Measurements from ENCODE around the gene TTF2. TPM values are rescaled to one million over a fixed set of nuclear protein-coding genes. Genes with fewer than 3 reads are reported as not detected.
A peak's percentile ranks its signal among the peaks of the same experiment; 100 is the strongest.

The TTF2 gene
- total RNA-seq (2014; rRNA removed; shearing (Covaris generic); ENCODE audit: low replicate concordance): 21.1 and 26.5 TPM in 2 replicates

DNA sequence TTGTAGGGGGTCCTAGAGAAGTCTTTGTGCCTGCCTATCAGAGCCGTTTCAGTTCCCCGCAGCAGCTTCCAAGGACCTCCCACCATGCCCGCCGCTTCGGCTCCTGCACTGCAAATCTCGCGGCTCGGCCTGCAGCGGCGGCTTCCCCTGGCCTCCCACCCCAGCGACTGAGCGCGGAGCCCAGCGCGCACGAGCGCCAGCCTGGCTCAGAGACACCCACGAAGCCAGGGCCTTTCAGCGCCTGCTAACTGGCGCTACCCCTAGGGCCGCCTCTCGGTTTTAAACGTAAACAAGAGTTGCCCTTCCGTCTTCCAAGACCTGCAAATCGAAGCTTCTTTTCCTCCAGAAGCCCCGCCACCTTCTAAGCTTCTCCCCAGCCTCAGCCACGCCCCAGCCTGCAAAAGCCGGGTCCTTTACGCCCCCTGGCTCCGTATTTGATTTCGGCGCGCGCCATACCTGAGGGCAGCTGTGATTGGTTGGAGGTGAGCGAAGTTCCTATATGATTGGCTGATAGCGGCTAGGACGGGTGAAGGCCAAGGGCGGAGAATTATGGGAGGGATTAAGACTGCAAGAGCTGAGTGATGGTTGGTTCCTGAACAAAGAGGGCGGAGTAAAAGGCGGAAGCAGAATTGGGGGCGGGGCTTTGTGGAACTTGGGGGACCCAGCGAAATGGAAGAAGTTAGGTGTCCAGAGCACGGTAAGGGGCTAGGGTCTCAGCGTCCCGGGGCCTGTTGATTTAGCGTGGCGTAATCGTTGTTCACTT, at the start of gene TTF2:
Gene TTF2, plus strand, starts transcription at position 649 of the 763 bp plus-strand sequence. Its CDS starts 21 bp downstream, at position 670.
- H3K9me3 ChIP-seq: no peaks in the 10 kb centered on the region

DNA sequence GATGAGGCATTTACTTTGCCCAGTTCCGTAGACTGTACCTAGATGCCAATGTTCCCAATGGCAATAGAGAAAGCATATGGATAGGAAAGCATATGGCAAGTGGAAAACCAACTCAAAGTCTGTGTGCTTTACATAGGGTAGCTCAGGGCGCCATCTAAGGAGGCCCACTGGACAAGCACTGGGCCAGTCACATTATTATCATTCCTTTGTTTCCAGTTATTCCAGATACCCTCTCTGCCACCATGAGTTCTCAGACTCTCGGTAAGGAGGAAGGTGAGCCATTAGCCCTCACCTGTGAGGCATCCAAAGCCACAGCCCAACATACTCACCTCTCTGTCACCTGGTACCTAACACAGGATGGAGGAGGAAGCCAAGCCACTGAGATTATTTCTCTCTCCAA, 48.8 kb upstream of the TTF2 start:
- no peak for DNase-seq
- Histone ChIP-seq H3K9me3 (no peaks in the 10 kb centered on the region), H3K27me3 (no peaks in the 10 kb centered on the region), H3K36me3 (no peaks in the 10 kb centered on the region), H3K4me3 (no peak overlapping the region)

More for the DNA sequence above, at the start of gene TTF2:
- Histone ChIP-seq H3K27me3 (no peaks in the 10 kb centered on the region), H3K36me3 (peaks cover 24% of the 10 kb centered on the region), H3K4me3 (peak within 1 kb of the TSS; percentile 83)
- peak; percentile 98 for DNase-seq

- Histone ChIP-seq H3K9me3 (no peaks in the 10 kb centered on the region), H3K36me3 (no peaks in the 10 kb centered on the region), H3K27me3 (no peaks in the 10 kb centered on the region), H3K4me3 (no peak overlapping the region)
- no peak for DNase-seq
These were observed 46.7 kb upstream of the TTF2 start for GRCh38 chr1:117013309-117013858.

DNA sequence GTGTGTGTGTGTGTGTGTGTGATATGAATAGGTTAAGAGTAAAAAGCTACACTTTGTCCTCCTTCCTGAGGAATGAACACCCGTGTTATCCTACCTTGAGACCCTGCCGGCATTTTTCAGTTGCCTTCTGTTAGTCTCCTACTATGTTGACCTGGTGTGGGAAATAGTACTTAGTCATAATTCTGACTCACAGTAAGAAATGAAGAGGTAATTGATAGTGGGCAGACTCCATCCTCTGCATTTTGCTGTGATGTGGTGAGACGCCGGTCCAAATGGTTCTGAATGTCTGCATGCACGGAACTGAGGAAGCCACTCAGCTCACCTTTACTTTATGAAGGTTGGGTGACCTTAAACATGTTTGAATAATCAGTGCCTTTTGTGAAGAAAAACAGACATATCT, 45.9 kb upstream of the TTF2 start:
- H3K36me3 ChIP-seq: no peaks in the 10 kb centered on the region
- H3K9me3 ChIP-seq: no peaks in the 10 kb centered on the region
- no peak overlapping the region for H3K4me3 ChIP-seq
- H3K27me3 ChIP-seq: no peaks in the 10 kb centered on the region
- no peak for DNase-seq

- H3K4me3 ChIP-seq: no peak overlapping the region
- H3K9me3 ChIP-seq: no peaks in the 10 kb centered on the region
- no peaks in the 10 kb centered on the region for H3K36me3 ChIP-seq
- no peak for DNase-seq
- no peaks in the 10 kb centered on the region for H3K27me3 ChIP-seq
These were observed 44.4 kb upstream of the TTF2 start for GRCh38 chr1:117015724-117016123.

DNA sequence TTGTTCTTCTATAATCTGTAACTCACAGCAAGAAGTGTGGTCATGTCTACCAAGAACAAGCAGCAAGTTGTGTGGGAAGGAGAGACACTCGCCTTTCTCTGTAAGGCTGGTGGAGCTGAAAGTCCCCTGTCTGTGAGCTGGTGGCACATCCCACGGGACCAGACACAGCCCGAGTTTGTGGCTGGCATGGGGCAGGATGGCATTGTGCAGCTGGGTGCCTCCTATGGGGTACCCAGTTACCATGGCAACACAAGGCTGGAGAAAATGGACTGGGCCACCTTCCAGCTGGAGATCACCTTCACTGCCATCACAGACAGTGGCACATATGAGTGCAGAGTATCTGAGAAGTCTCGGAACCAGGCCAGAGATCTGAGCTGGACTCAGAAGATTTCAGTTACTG, 43.1 kb upstream of the TTF2 start:
- DNase-seq: no peak
- no peaks in the 10 kb centered on the region for H3K36me3 ChIP-seq
- H3K9me3 ChIP-seq: no peaks in the 10 kb centered on the region
- H3K4me3 ChIP-seq: no peak overlapping the region
- no peaks in the 10 kb centered on the region for H3K27me3 ChIP-seq

DNA sequence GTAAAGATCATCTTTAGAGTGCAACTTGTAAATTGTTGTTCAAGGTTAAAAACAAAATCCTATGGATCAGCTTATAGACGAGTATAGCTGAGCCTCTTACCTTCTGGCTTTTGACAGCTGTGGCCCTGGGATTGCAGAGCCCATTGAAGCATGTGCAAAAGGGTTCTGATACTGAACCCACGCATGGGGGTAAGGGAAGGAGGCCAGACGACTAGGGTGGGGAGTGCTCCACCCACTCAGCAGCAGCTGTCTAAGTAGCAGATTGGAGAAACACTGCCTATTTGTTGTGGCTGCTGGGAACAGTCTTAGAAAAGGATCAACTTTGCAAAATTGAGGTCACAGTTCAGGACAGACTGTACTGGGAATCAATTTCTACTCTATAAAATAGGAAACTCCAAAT, 42.5 kb upstream of the TTF2 start:
- Histone ChIP-seq H3K4me3 (no peak overlapping the region), H3K9me3 (no peaks in the 10 kb centered on the region), H3K36me3 (no peaks in the 10 kb centered on the region), H3K27me3 (no peaks in the 10 kb centered on the region)
- no peak for DNase-seq

GRCh38 chr1:117020526-117021156, 39.5 kb upstream of the TTF2 start:
- H3K9me3 ChIP-seq: no peaks in the 10 kb centered on the region
- no peak for DNase-seq
- no peak overlapping the region for H3K4me3 ChIP-seq
- H3K27me3 ChIP-seq: no peaks in the 10 kb centered on the region
- no peaks in the 10 kb centered on the region for H3K36me3 ChIP-seq

GRCh38 chr1:117022114-117022513, 38.0 kb upstream of the TTF2 start:
- H3K36me3 ChIP-seq: no peaks in the 10 kb centered on the region
- H3K27me3 ChIP-seq: no peaks in the 10 kb centered on the region
- no peak overlapping the region for H3K4me3 ChIP-seq
- no peak for DNase-seq
- H3K9me3 ChIP-seq: no peaks in the 10 kb centered on the region

GRCh38 chr1:117025568-117025967, 34.6 kb upstream of the TTF2 start:
- DNase-seq: no peak
- no peaks in the 10 kb centered on the region for H3K36me3 ChIP-seq
- no peaks in the 10 kb centered on the region for H3K9me3 ChIP-seq
- H3K27me3 ChIP-seq: no peaks in the 10 kb centered on the region
- H3K4me3 ChIP-seq: no peak overlapping the region

GRCh38 chr1:117026361-117026760, 33.8 kb upstream of the TTF2 start:
- no peak for DNase-seq

GRCh38 chr1:117029685-117030084, 30.4 kb upstream of the TTF2 start:
- DNase-seq: no peak
- Histone ChIP-seq H3K9me3 (no peaks in the 10 kb centered on the region), H3K4me3 (no peak overlapping the region), H3K27me3 (no peaks in the 10 kb centered on the region; the same call in 1 of the 2 replicates), H3K36me3 (no peaks in the 10 kb centered on the region)

More at GRCh38 chr1:117026361-117026760, 33.8 kb upstream of the TTF2 start:
- Histone ChIP-seq H3K36me3 (no peaks in the 10 kb centered on the region), H3K4me3 (no peak overlapping the region), H3K27me3 (no peaks in the 10 kb centered on the region), H3K9me3 (no peaks in the 10 kb centered on the region)

GRCh38 chr1:117030271-117030877, 29.8 kb upstream of the TTF2 start:
- DNase-seq: no peak
- Histone ChIP-seq H3K27me3 (no peaks in the 10 kb centered on the region; the same call in 1 of the 2 replicates), H3K9me3 (no peaks in the 10 kb centered on the region)

DNA sequence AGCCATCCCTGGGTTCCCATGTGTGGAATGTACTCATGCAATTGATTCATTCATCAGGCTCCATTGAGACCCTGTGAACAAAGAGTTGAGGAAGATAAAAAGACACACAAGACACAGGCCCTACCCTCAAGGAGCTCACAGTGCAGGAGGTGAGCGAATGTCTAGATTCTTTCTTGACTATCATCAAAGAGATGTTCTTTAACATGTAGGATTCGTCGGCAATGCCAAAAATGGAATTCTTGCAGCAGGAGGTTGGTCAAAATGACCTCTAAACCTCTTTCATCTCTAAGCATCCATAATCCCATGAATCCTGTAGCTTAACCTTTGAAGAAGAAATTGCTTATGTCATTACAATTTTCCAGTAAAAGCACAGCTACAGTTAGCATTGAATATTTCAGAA, 27.9 kb upstream of the TTF2 start:
- no peak overlapping the region for H3K4me3 ChIP-seq
- no peaks in the 10 kb centered on the region for H3K36me3 ChIP-seq
- H3K9me3 ChIP-seq: no peaks in the 10 kb centered on the region
- H3K27me3 ChIP-seq: no peaks in the 10 kb centered on the region; the same call in 1 of the 2 replicates
- DNase-seq: no peak

More at GRCh38 chr1:117030271-117030877, 29.8 kb upstream of the TTF2 start:
- Histone ChIP-seq H3K36me3 (no peaks in the 10 kb centered on the region), H3K4me3 (no peak overlapping the region)

DNA sequence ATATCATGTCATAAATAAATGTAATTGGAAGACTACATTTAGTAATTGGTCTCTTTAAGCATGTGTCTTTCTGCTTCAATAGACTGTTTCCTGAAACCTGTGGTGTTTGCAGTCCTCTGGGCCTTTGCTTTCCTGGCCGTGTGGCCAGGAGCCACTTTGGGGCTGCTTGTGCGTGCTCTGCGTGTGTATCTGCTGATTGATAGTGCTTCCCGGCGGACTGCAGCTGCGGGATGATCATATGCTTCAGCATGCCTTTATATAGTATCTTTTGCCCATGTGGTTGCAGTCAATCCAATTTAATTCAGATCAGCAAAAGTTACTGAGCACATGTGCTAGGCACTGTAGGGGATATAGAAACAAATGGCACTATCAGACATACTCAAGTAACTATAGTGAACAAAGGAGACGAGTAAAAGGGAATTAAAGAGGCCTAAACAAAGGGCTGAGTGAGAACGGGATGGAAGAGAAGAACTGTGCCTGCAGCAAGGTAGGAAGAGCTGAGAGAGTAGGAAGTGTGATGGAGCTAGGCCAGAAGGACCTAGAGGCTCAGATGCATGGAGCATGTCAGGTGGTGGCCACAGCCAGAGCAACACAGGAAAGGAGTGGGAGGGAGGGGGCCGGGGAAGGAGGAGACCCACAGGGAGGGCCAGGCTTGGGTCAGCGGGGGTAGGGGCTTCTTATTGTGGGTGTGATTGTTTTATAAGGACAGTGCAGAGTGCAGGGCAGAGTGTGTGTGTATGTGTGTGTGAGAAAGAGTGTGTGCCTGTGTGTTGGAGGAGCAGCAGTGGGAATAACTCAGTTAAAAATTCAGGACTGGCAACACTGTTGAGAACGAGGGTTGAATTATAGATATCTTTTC, 27.2 kb upstream of the TTF2 start:
- no peaks in the 10 kb centered on the region for H3K9me3 ChIP-seq
- H3K4me3 ChIP-seq: no peak overlapping the region
- no peaks in the 10 kb centered on the region for H3K36me3 ChIP-seq
- DNase-seq: no peak
- no peaks in the 10 kb centered on the region; the same call in 1 of the 2 replicates for H3K27me3 ChIP-seq

- Histone ChIP-seq H3K36me3 (no peaks in the 10 kb centered on the region), H3K27me3 (no peaks in the 10 kb centered on the region; the same call in 1 of the 2 replicates), H3K4me3 (no peak overlapping the region), H3K9me3 (no peaks in the 10 kb centered on the region)
- no peak for DNase-seq
These were observed 26.4 kb upstream of the TTF2 start for GRCh38 chr1:117033772-117034171.

Measured in MG63 (cell line).